Measurements from ENCODE around the gene UBE2E2.

UBE2E2 gene

GRCh38 chr3:23253214-23253613 is 50.1 kb downstream of the UBE2E2 start:
- no peak overlapping the region for H3K4me3 ChIP-seq (replicated peaks; ENCODE audit: low read depth, low read length)
- no peak for DNase-seq (ENCODE audit: extremely low read depth, low read depth)
- no peak for TF ChIP-seq CTCF (IDR thresholded peaks at IDR 0.05; ENCODE audit: low read depth, low read length, missing control alignments)

GRCh38 chr3:23254282-23254681 is 51.2 kb downstream of the UBE2E2 start:
- TF ChIP-seq CTCF (IDR thresholded peaks at IDR 0.05; ENCODE audit: low read depth, low read length, missing control alignments) = no peak
- DNase-seq (ENCODE audit: extremely low read depth, low read depth) = no peak
- no peak overlapping the region for H3K4me3 ChIP-seq (replicated peaks; ENCODE audit: low read depth, low read length)

GRCh38 chr3:23254835-23255234 is 51.7 kb downstream of the UBE2E2 start:
- no peak for DNase-seq (ENCODE audit: extremely low read depth, low read depth)
- TF ChIP-seq CTCF (IDR thresholded peaks at IDR 0.05; ENCODE audit: low read depth, low read length, missing control alignments) = no peak
- H3K4me3 ChIP-seq (replicated peaks; ENCODE audit: low read depth, low read length) = no peak overlapping the region

- DNase-seq (ENCODE audit: extremely low read depth, low read depth) = no peak
- H3K4me3 ChIP-seq (replicated peaks; ENCODE audit: low read depth, low read length) = no peak overlapping the region
- no peak for TF ChIP-seq CTCF (IDR thresholded peaks at IDR 0.05; ENCODE audit: low read depth, low read length, missing control alignments)
Observed at GRCh38 chr3:23256741-23257435, 53.8 kb downstream of the UBE2E2 start.

- no peak for TF ChIP-seq CTCF (IDR thresholded peaks at IDR 0.05; ENCODE audit: low read depth, low read length, missing control alignments)
- no peak for DNase-seq (ENCODE audit: extremely low read depth, low read depth)
- H3K4me3 ChIP-seq (replicated peaks; ENCODE audit: low read depth, low read length) = no peak overlapping the region
Observed at GRCh38 chr3:23258110-23258509, 55.0 kb downstream of the UBE2E2 start.

GRCh38 chr3:23259515-23259914 is 56.4 kb downstream of the UBE2E2 start:
- H3K4me3 ChIP-seq (replicated peaks; ENCODE audit: low read depth, low read length) = no peak overlapping the region
- no peak for TF ChIP-seq CTCF (IDR thresholded peaks at IDR 0.05; ENCODE audit: low read depth, low read length, missing control alignments)
- DNase-seq (ENCODE audit: extremely low read depth, low read depth) = no peak

GRCh38 chr3:23262766-23263165 is 59.6 kb downstream of the UBE2E2 start:
- H3K4me3 ChIP-seq (replicated peaks; ENCODE audit: low read depth, low read length) = no peak overlapping the region
- peak; percentile 3 for DNase-seq (ENCODE audit: extremely low read depth, low read depth)
- TF ChIP-seq CTCF (IDR thresholded peaks at IDR 0.05; ENCODE audit: low read depth, low read length, missing control alignments) = no peak

Data from HFF-Myc (cell line).